TTC549 (cell line): ENCODE data around the gene SENP7.
"Not testable (repeated sequence)": the region's sequence is repeated elsewhere in the genome, so short reads cannot be mapped to it uniquely, and the experiment has no call there.

Experiments used
- FAIRE-seq: peaks from 2 replicates; lab custom pipeline; 2012; peaks lifted over from hg19 to GRCh38; lab: Jason Lieb, UNC

SENP7 gene

GRCh38 chr3:101519685-101520365 is 6.8 kb upstream of the SENP7 start:
- no peak for FAIRE-seq

- FAIRE-seq = no peak
Measured at GRCh38 chr3:101518421-101518871, 5.4 kb upstream of the SENP7 start.

GRCh38 chr3:101513419-101513986 is 491 bp upstream of the SENP7 start:
- no peak for FAIRE-seq

- FAIRE-seq = no peak
Measured at GRCh38 chr3:101512396-101512645, 691 bp downstream of the SENP7 start.

GRCh38 chr3:101509811-101510210 is 3.2 kb downstream of the SENP7 start:
- no peak for FAIRE-seq

GRCh38 chr3:101509281-101509680 is 3.7 kb downstream of the SENP7 start:
- FAIRE-seq = no peak

GRCh38 chr3:101501783-101502182 is 11.2 kb downstream of the SENP7 start:
- FAIRE-seq = no peak

- no peak for FAIRE-seq
Measured at GRCh38 chr3:101500208-101500607, 12.8 kb downstream of the SENP7 start.

- FAIRE-seq = no peak
Measured at GRCh38 chr3:101497803-101498202, 15.2 kb downstream of the SENP7 start.

GRCh38 chr3:101495552-101495951 is 17.5 kb downstream of the SENP7 start:
- no peak for FAIRE-seq

GRCh38 chr3:101484805-101485620 is 28.0 kb downstream of the SENP7 start:
- FAIRE-seq = no peak

- FAIRE-seq = no peak
Measured at GRCh38 chr3:101478980-101479379, 34.0 kb downstream of the SENP7 start.

- FAIRE-seq = not testable (repeated sequence)
Measured at GRCh38 chr3:101474841-101475552, 38.0 kb downstream of the SENP7 start.

GRCh38 chr3:101468676-101469075 is 44.3 kb downstream of the SENP7 start:
- FAIRE-seq = not testable (repeated sequence)

GRCh38 chr3:101467310-101467663 is 45.7 kb downstream of the SENP7 start:
- not testable (repeated sequence) for FAIRE-seq

- FAIRE-seq = no peak
Measured at GRCh38 chr3:101466465-101467309, 46.3 kb downstream of the SENP7 start.

GRCh38 chr3:101464235-101464634 is 48.8 kb downstream of the SENP7 start:
- no peak for FAIRE-seq

- FAIRE-seq = no peak
Measured at GRCh38 chr3:101461451-101461850, 51.6 kb downstream of the SENP7 start.

- FAIRE-seq = no peak
Measured at GRCh38 chr3:101458387-101458786, 54.6 kb downstream of the SENP7 start.

- FAIRE-seq = no peak
Measured at GRCh38 chr3:101454629-101455028, 58.4 kb downstream of the SENP7 start.

- no peak for FAIRE-seq
Measured at GRCh38 chr3:101453961-101454360, 59.1 kb downstream of the SENP7 start.

- FAIRE-seq = not testable (repeated sequence)
Measured at GRCh38 chr3:101438641-101439040, 74.4 kb downstream of the SENP7 start.
